Caki2 (cell line): ENCODE measurements around the gene ADGRG7. TPM values are rescaled to one million over a fixed set of nuclear protein-coding genes. Genes with fewer than 3 reads are reported as not detected.

Experiments used
- DNase-seq: peaks from one replicate; pipeline ENCODE4 v3.0.0-alpha.2; 2015; ENCODE audit warnings: low read depth
- in situ Hi-C: cut with HindIII; loops from 2 replicates; pipeline ENCODE4 v1.10.0; 2016; ENCODE audit warnings: low sequenced_read_pairs, low pct_unique_long_range_greater_than_20kb, mixed read lengths
- total RNA-seq: library from RNA; depleted of rRNA; stranded (reverse); fragments of >200 nt; shearing (Covaris generic); gene quantifications from 2 replicates; pipeline ENCODE4 v1.2.3, GENCODE V29; 2014; ENCODE audit warnings: low replicate concordance

Gene ADGRG7
- total RNA-seq, 1 experiment from 2014 or later = not detected

DNA sequence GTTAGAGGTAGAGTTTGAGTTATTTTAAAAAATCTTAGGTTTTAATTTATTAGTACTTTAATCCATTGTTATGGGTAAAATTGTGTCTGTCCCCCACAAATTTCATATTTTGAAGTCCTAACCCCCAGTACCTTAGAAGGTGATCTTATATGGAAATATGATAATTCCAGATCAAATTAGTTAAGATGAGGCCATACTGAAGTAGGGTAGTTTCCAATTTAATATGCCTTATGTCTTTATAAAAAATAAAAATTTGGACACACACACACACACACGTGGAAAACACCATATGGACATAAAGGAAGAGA, 18.6 kb upstream of the ADGRG7 start:
- in situ Hi-C loops = no loop called here
- peak; percentile 13 for DNase-seq

DNA sequence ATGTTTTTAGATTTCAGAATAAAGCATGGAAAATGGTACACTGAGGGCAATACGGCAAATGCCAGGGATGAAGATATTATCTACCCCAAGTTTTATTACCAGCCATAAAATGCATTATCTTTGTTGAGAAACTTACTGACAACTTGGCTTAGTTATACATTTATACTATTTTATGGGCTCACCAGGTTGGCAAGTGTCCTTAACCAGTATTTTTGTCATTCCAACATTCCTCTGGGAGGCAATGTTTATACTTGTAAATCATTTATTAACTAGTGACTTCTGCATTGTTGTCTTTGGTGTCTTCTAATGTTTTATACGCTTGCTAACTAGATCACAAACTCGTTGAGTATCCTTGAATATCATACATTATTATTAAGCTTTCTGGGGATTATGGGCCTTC, 18.0 kb upstream of the ADGRG7 start:
- peak; percentile 64 for DNase-seq
- in situ Hi-C loops = no loop called here

DNA sequence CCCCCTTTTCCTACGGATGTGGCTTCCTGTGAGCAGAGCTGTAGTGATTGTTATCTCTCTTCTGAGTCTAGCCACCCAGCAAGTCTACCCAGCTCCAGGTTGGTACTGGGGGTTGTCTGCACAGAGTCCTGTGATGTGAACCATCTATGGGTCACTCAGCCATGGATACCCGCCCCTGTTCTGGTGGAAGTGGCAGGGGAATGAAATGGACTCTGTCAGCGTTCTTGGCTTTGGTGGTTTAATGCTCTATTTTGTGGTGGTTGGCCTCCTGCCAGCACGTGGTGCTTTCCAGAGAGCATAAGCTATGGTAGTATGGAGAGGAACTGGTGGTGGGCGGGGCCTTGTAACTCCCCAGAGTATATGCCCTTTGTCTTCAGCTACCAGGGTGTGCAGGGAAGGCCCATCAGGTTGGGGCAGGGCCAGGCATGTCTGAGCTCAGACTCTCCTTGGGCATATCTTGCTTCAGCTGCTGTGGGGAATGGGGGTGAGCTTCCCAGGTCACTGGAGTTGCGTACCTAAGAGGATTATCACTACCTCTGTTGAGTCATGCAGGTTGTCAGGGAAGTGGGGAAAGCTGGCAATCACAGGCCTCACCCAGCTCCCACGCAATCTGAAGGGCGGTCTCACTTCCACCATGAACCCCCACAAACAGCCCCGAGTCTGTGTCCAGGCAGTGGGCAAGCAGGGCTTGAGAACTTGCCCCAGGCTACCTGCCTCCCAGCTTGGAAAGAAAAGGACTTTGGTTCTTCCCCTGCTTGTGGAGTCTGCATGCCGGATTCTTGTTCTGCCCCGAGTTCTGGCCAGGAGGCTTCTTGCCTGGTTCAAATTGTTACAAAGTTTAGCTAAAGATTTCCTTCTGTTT, 9.0 kb upstream of the ADGRG7 start:
- peak; percentile 38 for DNase-seq
- in situ Hi-C loops = no loop called here

DNA sequence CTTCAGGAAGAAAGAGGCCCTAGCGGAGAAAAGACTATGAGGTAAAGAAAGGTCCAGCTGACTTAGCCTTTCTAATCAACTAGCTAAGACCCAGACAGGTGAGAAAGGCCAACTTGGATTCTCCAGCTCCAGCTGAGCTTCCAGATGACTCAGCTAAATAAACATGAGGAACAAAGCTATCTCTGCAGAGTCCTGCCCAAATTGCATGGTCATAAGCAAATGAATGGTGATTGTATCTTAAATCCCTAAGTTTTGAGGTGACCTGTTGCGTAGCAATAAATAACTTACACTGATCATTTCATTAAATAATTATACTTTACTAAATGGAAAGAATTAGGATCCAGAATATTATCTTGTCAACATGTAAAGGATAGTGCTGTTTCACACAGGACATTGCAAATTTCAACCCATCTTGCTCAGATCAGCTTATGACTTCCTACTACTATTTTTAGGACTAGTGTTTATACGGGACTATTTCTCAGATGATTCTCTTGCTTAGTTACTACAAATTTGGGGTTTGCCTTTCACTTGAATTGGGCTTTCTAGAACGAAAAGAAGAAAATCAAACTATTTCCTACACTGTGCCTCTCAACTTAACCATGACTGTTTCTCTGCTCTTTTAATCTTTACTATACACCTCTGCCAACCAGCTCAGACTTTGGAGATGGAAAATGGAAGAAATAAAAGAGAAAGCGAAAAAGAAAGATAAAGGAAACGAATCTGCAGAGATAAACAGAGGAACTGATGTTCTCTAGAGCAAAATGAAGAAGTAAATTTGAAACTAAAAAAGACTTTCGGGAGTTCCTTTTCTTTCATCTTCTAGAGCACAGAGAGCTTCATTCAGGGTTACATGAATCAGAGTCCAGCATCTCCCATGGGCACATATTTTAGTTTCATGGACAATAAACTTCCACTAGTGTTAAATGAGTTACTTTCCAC, 6.6 kb upstream of the ADGRG7 start:
- DNase-seq = peak; percentile 58
- in situ Hi-C loops = no loop called here

DNA sequence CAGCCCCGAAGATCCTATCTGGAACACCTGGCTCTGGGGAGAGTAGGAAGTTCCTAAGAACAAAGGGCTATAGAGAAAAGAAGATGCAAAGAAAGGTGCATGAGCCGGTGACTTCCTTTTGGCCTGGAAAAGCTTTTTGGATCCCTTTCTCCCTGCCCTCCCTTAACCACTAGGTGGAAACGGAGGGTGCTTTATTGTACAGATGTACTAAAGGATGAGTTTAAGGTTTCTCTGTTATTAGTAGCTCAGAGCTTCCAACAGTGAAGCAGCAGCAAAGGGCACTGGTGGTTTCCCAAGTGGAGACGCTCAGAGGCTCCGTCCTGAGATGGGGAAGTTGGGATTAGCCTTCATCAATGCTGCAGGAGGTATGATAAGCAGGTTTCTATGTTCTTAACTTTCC, 5.9 kb upstream of the ADGRG7 start:
- peak; percentile 55 for DNase-seq
- in situ Hi-C loops = no loop called here

DNA sequence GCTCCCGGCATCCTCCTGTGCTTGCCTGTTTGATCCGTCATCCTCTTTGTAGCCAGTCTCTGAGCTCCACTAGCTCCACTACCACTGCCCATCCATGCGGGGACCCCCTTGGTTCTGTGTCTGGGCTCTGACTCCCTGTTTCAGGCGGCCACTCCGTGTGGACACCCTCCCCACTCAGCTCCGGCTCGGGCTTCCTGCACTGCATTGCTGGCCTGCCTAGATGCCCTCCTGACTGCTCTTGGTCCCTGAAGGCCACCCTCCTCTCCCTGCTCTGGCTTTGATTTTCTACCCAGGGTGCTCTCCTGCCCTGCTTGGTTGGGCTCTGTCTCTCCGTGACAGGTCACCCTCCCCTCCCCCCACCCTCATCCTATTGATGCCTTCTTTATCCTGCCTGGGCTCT, 4.0 kb upstream of the ADGRG7 start:
- in situ Hi-C loops = no loop called here
- no peak for DNase-seq

DNA sequence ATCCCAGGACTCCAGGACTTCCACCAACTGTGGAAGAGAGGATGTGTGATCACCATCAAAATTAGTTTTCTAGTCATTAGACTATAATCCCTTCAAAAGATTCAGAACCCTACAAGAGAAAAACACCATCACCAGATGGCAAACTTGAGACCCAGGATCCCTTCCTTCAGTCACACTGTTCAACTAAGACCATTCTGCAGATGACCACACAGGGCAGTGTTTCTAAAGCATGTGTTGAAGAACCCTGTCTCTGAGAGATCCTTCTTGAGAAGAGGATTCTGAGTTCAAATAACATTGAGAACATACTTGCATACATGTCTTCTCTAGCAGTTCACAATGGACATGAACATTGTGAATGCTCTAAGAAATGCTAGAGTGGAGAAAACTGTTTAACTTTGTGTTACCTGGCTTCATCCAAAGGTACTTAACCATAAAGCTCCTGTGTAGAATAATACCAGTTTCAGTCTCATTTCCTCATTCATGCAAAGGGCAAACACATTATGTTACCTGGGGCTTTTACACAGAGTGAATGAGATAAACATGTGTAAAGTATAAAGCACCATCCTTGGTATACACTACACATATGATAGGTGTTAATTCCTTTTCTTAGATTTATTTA, 2.4 kb upstream of the ADGRG7 start:
- in situ Hi-C loops = no loop called here
- DNase-seq = no peak

DNA sequence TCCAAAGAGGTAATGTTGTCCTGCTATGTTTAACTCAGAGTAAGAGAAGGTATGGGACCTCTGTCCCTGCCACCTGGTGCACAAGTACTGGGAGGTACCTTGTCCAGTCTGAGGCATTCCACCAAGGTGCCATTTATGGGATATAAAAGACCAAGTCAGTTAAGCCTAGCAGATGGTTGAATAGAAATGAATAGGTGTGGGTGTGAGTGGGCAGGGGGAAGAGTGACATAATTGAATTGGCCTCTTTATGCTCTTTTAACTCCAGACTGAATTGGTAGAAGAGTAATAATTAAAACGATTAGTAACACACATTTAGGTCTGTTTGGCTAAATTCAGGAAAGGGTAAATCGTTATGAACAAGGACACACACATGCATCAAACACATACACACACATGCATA, 562 bp downstream of the ADGRG7 start:
- no peak for DNase-seq
- in situ Hi-C loops = no loop called here

DNA sequence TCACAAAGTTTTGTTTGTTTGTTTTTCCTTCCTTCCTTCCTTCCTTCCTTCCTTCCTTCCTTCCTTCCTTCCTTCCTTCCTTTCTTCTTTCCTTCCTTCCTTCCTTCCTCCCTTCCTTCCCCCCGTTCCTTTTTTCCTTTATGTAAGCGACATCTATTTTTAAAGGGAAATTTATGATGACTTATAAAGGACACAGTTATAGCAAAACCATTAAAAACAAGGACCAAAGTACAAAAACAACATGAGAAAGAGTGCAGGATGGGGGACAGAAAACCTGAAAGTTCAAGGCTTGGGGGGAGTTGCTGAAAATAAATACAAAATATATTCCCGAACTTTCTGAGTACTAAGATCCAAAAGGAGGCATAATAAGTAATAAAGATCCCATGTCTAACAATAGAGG, 1.8 kb downstream of the ADGRG7 start:
- no peak for DNase-seq
- in situ Hi-C loops = no loop called here

DNA sequence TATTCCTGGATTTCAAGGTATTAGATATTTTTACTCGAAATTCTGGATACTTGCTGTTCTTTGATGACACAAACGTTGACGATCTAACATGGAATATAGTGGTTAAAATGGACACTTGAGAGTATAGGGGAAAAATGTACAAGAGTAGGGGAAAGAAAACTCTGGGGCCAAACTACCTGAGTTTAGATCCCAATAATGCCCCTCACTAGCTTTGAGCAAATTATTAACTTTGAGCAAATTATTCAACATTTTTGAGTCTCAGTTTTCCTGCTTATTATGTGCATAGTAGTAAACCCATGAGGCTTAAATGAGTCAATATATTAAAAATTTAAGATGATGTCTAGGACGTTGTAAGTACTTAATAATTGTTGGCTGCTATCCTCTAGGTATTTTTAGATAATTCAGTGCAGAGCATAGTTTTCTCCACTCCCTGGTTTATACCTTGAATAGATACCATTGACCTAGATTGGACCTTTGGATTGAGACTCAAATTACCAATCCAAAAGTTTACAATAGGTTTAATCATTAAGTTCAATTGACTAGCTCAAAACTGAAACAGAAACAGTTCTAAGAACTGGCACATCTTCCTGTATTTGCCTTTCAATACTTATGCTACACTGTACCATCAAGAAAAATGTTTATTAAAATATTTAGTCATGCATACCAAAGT, 4.5 kb downstream of the ADGRG7 start:
- in situ Hi-C loops = no loop called here
- no peak for DNase-seq

DNA sequence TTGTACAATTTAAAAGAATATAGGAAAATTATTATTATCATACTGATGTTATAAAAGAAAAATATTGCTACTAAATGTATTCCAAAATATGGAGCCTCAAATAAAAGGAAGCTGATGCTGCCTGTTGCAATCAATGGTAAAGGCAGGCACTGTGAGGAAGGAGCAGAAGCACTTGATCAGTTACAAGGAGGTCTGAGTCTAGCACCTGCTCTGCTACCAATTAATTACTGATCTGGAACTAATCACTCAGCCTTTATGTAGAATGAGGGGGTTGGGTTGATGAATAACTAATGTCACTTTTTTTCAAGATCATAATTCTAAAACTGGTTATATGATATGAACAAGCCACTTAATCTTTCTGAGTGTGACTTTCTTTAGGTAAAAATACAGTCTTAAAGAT, 5.5 kb downstream of the ADGRG7 start:
- no peak for DNase-seq
- in situ Hi-C loops = no loop called here

DNA sequence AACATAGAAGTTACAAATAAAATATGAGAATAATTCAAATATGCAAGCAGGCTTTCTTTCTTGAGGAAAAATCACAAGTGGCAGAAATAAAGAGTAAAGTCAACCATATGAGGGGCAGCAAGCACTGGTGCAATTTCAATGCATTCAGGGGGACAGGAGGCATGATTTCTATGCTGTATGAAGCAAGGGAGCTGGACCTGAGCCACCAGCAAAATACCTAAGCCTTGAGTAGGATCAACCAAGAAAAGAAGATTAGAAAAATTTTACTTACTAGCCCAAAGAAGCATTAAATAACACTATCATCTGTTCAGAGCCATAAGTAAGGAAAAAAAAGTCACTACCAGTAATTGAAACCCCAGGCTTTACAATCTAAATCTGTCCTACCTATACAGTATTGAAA, 6.3 kb downstream of the ADGRG7 start:
- in situ Hi-C loops = no loop called here
- no peak for DNase-seq

DNA sequence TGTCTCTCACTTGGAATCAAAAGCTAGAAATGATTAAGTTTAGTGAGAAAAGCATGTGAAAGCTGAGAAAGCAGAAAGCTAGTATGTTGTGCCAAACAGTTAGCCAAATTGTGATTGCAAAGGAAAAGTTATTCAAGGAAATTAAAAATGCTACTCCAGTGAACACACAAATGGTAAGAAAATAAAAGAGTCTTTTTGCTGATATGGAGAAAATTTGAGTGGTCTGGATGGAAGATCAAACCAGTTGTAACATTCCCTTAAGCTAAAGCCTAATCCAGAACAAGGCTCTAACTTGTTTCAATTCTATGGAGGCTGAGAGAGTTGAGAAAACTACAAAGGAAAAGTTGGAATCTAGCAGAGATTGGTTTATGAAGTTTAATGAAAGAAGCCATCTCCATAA, 11.8 kb downstream of the ADGRG7 start:
- DNase-seq = no peak
- in situ Hi-C loops = no loop called here

DNA sequence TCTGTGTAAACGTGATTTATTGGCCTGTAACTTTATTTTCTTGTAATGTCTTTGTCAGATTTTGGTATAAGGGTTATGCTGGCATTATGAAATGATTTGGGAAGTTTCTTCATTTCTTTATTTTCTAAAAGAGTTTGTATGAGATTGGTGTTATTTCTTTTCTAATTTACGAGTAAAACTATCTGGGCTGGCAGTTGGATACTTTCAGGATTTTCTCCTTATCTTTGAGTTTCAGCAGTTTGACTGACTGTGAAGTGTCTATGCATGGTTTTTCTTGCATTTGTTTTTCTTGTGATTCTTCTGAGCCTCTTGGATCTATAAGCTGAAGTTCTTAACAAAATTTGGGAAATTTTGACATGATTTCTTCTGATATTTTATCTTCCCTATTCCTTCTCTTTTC, 18.1 kb downstream of the ADGRG7 start:
- in situ Hi-C loops = no loop called here
- no peak for DNase-seq

DNA sequence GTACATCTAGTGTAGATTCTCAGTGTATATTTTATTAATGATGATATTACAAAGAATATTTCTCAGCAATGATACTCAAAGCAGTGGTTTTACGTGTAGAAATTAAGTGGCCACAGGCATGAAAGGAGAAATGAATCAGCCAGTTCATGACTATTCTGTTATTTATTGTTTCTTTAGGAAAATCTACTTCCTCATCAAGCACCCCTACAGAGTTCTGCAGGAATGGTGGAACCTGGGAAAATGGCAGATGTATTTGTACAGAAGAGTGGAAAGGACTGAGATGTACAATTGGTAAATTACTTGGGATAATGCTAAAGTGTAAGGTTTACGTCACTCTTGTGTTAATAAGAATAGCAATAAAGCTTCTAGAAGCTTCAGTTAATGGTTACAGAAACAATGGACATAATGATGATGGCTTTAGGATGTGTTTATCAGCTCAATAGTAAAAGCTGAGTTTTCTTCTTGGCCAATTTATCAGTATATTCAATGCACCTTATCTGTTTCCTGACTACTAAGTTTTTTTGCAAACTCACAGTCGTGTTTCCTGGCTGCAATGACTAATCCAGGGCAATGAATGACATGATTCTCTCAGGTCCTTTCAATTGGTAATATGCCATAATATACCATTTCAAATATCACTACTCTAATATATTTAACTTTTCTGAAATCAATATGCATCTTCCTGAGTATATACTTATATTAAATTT, 20.2 kb downstream of the ADGRG7 start:
- in situ Hi-C loops = no loop called here
- DNase-seq = no peak

DNA sequence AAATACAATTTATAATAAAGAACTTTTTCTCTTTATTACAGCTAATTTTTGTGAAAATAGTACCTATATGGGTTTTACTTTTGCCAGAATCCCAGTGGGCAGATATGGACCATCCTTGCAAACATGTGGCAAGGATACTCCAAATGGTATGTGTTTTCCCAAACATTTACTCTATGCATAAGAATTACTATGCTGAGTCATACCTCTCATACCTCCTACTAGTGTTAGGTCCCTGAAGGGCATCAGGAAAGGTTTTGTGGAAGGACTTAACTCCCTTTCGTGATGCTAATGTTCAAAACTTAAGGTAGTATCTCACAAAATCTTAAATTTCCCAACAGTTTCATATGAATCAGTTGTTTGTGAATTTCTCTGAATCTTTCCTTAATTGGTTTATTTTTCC, 21.3 kb downstream of the ADGRG7 start:
- DNase-seq = no peak
- in situ Hi-C loops = no loop called here

DNA sequence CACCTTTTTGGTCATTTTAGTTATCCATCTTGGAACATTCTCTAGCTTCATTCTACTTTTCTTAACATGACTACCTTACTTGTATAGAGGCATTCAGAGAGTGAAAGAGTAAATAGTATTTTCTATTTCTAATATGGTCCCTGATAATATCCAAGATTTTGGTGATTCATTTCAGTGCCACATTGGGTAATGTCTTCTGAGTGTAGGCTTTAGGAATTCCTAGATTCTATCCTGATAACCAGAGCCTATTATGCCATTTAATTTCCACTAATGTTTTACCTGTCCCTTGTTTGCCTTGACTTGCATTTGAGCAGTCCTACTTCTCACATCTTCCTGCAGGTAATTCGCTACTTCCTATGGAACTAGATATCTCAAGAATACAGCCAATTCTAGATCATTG, 21.8 kb downstream of the ADGRG7 start:
- DNase-seq = no peak
- in situ Hi-C loops = no loop called here
